Superior temporal gyrus (tissue), 1 donor: Measurements from ENCODE around the gene SSNA1.

Experiments
- DNase-seq: peaks from one replicate; pipeline ENCODE4 v3.0.0-alpha.2; 2016; ENCODE audit errors: extremely low spot score

SSNA1 gene

GRCh38 chr9:137182836-137183235, 5.6 kb upstream of the SSNA1 start:
- no peak for DNase-seq

DNA sequence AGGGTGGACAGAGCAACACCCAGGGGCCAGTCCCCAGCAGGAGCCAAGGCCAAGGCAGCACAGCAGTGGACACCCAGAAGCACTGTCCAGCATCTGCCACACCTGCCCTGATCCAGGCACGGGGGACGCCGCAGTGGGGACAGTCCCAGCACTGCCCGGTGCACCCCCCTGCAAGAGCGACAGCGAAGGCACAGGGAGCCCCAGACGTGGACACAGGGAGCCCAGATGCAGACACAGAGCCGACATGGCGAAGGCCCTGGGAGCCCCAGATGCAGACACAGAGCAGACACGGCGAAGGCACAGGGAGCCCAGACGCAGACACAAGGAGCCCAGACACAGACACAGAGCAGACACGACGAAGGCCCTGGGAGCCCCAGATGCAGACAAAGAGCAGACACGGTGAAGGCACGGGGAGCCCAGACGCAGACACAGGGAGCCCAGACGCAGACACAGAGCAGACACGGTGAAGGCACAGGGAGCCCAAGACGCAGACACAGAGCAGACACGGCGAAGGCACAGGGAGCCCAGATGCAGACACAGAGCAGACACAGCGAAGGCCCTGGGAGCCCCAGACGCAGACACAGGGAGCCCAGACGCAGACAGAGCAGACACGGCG, 4.4 kb upstream of the SSNA1 start:
- no peak for DNase-seq

GRCh38 chr9:137184881-137185660, 3.4 kb upstream of the SSNA1 start:
- no peak for DNase-seq

GRCh38 chr9:137185921-137186320, 2.6 kb upstream of the SSNA1 start:
- no peak for DNase-seq

DNA sequence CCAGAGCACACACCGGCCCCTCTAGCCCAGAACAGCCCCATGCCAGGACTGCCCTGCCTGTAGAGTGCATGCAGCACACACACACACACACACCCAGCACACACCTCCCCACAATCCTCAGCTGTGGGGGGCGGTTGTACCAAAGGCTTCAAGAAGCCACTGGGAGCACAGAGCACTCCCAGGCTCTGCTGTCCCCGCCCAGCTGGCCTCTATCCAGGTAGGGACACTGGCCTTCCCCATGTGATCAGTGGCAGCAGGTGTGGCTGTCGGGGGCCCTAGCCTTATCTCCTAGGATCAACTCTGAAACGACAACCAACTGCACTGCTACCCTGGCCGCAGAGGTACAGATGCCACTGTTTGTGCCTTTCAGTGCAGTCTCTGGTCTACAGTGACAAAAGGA, 2.1 kb upstream of the SSNA1 start:
- no peak for DNase-seq

DNA sequence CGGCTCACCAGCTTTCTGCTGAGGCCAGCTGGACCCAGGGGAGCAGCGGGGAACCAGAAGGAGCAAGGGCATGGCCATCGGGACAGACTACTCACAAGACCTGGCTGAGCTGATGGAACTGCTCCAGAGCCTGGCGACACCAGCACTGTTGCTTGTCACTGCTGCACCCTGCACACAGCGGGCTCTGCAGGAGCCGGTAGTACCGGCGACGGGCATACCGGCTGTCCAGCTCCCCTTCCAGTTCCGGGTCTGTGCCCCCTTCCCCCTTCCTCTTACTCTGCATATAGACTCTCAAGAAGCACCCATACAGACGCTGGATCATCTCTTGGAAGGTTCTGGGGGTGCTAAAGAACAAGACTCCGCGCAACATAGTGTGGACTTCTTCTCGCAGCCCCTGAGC, 1.1 kb upstream of the SSNA1 start:
- DNase-seq: no peak

GRCh38 chr9:137188086-137188489, 388 bp upstream of the SSNA1 start:
- no peak for DNase-seq

- DNase-seq: no peak
Measured at GRCh38 chr9:137189297-137190295, 1.1 kb downstream of the SSNA1 start.

DNA sequence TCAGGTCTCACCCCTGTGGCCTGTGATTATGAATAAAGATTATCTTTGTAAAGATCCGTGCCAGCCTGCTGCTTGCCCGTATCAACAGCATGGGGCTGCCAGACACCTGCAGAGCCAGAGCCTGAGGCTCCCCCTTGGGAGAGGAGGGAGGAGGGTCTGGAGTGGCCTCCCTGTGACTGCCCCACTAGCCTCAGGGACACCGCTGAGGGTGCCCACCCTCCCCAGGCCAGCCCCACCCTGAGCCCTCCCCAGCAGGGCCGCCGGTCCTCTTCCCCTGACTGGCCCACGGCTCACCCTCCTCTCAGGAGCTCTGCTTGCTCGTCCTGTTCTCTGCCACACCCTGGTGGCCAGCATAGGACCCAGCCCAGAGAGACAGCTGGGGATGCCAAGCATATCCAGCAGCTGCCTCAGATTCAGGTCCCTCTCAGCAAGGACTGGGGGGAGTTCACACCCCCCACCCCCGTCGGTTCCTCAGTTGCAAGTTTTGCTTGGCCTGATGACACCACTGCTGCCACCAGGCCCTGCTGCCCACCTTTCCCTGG, 1.9 kb downstream of the SSNA1 start:
- DNase-seq: no peak

GRCh38 chr9:137191245-137191644, 2.8 kb downstream of the SSNA1 start:
- no peak for DNase-seq

DNA sequence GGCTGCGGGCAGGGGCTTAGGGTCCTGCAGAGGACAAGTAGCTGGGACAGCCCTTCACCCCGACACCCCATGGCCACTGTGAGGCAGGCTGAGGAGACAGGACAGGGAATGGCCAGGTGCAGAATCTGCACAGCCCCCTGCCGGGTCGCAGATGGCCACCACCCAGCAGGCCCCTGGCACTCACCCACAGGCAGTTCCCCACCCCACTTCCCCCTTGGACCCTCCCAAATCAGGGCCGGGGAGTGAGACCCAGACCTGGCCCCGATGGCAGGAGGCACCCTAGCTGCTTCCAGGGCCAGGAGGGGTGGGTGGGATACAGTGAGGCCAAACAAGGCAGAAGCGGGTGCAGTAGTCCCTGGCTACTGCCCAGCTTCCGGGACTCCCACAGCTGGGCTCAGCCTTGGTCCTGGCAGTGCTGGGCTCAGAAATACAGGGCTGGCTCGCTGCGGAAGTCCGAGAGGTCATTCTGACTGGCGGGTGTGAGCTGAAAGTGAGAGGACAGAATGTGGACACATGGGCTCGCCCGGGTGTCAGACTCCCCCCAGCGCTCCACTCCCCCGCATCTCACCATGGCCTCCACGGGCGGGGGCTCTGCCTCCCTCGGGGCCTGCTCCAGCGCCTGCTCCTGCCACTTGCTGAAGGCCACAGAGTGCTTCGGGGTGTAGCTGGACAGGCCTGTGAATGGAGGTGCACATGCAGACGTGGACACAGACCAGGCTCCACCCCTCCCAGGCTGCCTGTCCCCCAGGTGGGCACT, 3.4 kb downstream of the SSNA1 start:
- DNase-seq: peak; percentile 79

GRCh38 chr9:137192448-137192780, 3.9 kb downstream of the SSNA1 start:
- DNase-seq: no peak

GRCh38 chr9:137192859-137193258, 4.4 kb downstream of the SSNA1 start:
- no peak for DNase-seq

DNA sequence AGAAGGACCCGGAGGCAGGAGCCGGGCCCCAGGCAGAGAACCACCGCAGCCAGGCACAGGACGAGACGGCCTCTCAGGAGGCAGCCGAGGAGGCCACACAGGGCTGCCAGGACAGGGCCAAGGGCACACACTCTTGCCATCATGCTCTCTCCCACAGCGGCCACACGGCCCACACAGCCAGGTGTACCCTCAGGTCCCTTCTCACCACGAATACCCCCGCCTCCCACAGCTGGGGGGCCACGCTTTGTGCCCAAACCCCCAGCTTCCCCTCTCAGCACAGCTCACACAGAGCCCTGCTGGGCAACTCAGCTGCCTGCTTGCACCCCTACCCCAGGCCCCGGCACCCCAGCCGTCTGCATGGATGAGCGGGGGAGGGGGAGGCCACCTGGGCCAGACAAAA, 5.3 kb downstream of the SSNA1 start:
- DNase-seq: no peak

DNA sequence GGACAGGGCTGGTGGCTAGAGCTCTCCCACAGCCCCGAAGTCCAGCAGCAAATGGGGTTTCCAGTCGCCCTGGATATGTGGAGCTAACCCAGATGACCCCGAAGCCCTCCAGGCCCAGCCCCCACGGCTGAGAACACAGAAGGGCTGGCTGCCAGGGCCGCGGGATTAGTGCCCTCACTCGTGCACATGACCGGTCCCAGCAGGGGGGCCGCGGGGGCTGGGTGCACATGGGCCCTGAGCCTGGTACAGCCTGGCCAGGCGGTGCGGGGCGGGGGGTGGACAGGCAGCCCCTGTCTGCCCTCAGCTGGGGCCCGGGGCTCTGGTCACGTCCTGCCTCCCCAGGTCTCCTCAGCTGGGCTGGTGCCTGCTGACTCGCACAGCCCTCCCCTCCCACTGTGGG, 5.9 kb downstream of the SSNA1 start:
- peak; percentile 88 for DNase-seq

- DNase-seq: no peak
Measured at GRCh38 chr9:137194909-137195308, 6.4 kb downstream of the SSNA1 start.

DNA sequence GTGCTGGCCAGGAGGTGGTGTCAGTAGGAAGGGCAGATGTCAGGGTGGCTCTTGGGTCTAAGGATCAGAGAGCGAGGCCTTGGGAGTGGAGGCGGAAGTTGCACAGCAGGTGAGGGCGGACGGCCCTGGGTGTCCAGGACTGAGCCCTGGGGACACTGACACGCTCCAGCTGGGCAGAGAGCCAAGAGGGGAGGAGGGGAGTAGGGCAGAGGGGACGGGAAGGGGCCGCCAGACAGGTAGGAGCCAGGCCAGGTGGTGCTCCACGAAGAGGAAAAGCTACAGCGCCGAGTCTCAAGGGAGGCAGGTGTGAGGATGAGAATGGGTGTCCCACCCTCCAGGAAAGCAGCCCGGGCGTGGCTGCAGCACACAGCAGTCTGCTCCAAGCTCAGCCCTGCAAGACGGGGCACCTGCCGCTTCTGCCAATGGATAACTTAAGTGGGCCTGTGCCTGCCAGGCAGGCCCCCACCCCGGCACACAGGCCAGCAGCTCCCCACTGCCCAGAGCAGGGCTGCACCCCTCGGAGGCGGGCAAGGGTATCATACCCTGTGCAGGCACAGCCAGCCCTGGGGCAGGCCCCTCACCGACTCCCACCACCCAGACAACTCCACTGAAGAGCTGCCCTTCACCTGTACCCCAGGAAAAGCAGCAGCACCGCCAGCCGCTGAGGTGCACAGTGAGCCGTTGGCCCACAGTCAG, 7.2 kb downstream of the SSNA1 start:
- no peak for DNase-seq

GRCh38 chr9:137198051-137198901, 9.8 kb downstream of the SSNA1 start:
- peak; percentile 23 for DNase-seq

GRCh38 chr9:137198902-137199283, 10.4 kb downstream of the SSNA1 start:
- no peak for DNase-seq
